ENCODE data around the gene GRK5.

GRK5 gene

GRCh38 chr10:119198438-119198837 is 8.9 kb upstream of the GRK5 start:
- no peak for DNase-seq (ENCODE audit: low read depth)

GRCh38 chr10:119199231-119199992 is 8.0 kb upstream of the GRK5 start:
- DNase-seq (ENCODE audit: low read depth), result peak; percentile 83

- DNase-seq (ENCODE audit: low read depth), result no peak
Measured at GRCh38 chr10:119201233-119201632, 6.1 kb upstream of the GRK5 start.

GRCh38 chr10:119203006-119203405 is 4.4 kb upstream of the GRK5 start:
- DNase-seq (ENCODE audit: low read depth), result peak; percentile 76

- peak; percentile 67 for DNase-seq (ENCODE audit: low read depth)
Measured at GRCh38 chr10:119205894-119206602, 1.3 kb upstream of the GRK5 start.

GRCh38 chr10:119206603-119207365 is 587 bp upstream of the GRK5 start:
- DNase-seq (ENCODE audit: low read depth), result peak; percentile 81

- DNase-seq (ENCODE audit: low read depth), result peak; percentile 68
Measured at GRCh38 chr10:119207713-119208552, 562 bp downstream of the GRK5 start.

GRCh38 chr10:119208553-119208940 is 1.2 kb downstream of the GRK5 start:
- DNase-seq (ENCODE audit: low read depth), result peak; percentile 67

GRCh38 chr10:119209035-119209735 is 1.8 kb downstream of the GRK5 start:
- DNase-seq (ENCODE audit: low read depth), result peak; percentile 68

- DNase-seq (ENCODE audit: low read depth), result peak; percentile 53
Measured at GRCh38 chr10:119209736-119210355, 2.5 kb downstream of the GRK5 start.

- no peak for DNase-seq (ENCODE audit: low read depth)
Measured at GRCh38 chr10:119210633-119211032, 3.3 kb downstream of the GRK5 start.

GRCh38 chr10:119211176-119211575 is 3.8 kb downstream of the GRK5 start:
- peak; percentile 94 for DNase-seq (ENCODE audit: low read depth)

- DNase-seq (ENCODE audit: low read depth), result peak; percentile 56
Measured at GRCh38 chr10:119211625-119212441, 4.5 kb downstream of the GRK5 start.

- DNase-seq (ENCODE audit: low read depth), result no peak
Measured at GRCh38 chr10:119215371-119215770, 8.0 kb downstream of the GRK5 start.

- DNase-seq (ENCODE audit: low read depth), result no peak
Measured at GRCh38 chr10:119216127-119216526, 8.8 kb downstream of the GRK5 start.

GRCh38 chr10:119217401-119217800 is 10.0 kb downstream of the GRK5 start:
- no peak for DNase-seq (ENCODE audit: low read depth)

- peak; percentile 59 for DNase-seq (ENCODE audit: low read depth)
Measured at GRCh38 chr10:119217991-119218490, 10.7 kb downstream of the GRK5 start.

GRCh38 chr10:119219871-119220270 is 12.5 kb downstream of the GRK5 start:
- DNase-seq (ENCODE audit: low read depth), result peak; percentile 61

GRCh38 chr10:119221201-119221600 is 13.8 kb downstream of the GRK5 start:
- DNase-seq (ENCODE audit: low read depth), result peak; percentile 70

GRCh38 chr10:119221666-119222065 is 14.3 kb downstream of the GRK5 start:
- DNase-seq (ENCODE audit: low read depth), result peak; percentile 28
